ENCODE results near the gene ROBO1.

DNA sequence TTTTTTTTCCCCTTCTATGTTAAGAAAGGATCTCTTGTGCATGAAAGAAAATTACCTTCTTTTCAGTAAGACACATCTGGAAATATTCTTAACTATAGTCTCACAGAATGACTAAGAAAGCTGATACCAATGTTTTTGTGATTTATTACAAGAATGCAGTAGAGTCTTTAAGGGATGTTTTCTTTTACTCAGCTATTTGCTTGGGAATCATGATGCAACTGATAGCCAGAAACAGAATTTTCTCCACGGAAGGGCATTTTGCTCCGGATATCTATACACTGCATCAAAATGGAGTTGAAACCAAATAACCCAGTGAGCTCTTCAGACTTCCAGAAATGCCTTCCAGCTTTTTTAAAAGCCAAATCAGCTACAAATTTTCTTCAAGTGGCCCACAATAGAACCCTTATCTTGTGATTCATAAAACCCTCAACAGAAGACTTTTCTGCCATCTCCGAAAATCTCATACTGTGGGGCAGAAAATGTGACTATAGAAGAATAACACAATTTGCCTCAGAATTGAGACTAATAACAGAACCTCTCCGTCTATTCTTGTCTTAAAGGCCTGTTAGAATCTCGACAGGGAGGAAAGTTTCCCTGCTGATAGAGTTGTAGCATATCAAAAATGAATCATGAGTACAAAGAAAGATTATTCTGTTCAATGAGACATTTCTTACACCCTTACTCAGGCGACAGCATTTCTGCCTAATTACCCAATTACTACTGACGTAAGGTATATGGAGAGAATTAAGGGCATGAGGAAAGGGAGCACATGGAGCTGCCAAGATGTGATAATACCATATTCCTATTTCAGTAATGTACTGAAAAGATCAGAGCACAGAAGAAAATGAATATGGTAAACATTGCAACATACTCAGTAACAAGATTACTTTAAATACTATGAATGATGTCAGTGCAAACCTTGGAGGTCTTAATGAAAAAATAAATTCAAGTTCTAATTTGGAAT lies 900.1 kb downstream of the ROBO1 start:
- TF ChIP-seq, protein P1, sequence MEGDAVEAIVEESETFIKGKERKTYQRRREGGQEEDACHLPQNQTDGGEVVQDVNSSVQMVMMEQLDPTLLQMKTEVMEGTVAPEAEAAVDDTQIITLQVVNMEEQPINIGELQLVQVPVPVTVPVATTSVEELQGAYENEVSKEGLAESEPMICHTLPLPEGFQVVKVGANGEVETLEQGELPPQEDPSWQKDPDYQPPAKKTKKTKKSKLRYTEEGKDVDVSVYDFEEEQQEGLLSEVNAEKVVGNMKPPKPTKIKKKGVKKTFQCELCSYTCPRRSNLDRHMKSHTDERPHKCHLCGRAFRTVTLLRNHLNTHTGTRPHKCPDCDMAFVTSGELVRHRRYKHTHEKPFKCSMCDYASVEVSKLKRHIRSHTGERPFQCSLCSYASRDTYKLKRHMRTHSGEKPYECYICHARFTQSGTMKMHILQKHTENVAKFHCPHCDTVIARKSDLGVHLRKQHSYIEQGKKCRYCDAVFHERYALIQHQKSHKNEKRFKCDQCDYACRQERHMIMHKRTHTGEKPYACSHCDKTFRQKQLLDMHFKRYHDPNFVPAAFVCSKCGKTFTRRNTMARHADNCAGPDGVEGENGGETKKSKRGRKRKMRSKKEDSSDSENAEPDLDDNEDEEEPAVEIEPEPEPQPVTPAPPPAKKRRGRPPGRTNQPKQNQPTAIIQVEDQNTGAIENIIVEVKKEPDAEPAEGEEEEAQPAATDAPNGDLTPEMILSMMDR (conservative IDR thresholded peaks at IDR 0.05; ENCODE audit: low read depth, low read length): no peak
- no peak for TF ChIP-seq EZH2 (IDR thresholded peaks at IDR 0.05; ENCODE audit: borderline replicate concordance, low read depth, low read length, poor library complexity, severe bottlenecking)

Measured in A673 (cell line).